Measurements from ENCODE around the gene CBL. TPM values are rescaled to one million over a fixed set of nuclear protein-coding genes. Genes with fewer than 3 reads are reported as not detected.
A peak's percentile ranks its signal among the peaks of the same experiment; 100 is the strongest.

CBL gene
- total RNA-seq, 2 experiments from 2014 or later = 21.4 TPM

DNA sequence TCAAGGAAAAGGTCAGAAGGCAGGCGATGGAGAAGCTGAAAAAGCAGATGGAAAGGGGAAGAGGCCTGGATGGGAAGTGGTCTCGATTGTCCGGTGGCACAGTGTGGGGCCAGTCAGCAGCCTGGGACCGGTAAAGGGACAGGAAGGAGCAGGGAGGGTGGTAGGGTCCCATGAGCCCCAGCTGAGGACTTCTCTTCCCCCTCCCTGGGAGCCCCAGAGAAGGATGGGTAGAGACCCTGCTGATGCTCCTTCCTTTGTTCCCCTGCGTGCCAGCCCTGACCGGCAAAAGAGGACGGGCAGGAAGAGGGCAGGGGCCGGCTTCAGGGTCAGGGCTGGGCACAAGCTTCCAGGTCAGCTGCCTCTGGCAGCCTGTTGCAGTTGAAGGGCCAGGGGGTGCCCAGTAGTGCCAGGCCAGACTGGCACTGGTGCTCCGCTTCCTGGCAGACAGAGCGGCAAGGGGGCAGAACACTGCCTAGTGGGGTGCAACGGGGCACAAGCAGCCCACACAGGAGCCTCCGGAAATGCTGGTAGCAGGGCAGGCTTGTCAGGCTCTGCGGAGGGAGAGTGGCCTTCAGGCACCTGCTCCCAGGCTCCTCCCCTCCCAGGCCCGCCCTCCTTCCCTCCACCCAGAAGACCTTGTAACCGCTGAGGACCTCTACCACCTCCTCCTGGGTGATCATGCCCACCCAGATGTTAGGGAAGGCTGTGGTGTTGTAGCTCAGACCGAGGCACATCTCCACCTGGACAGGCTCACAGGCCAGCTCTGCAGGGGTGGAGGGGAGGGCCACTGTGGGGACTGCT, 135.3 kb downstream of the CBL start:
- Mint-ChIP-seq H3K4me3 (no peak overlapping the region), H3K4me1 (peaks cover 14% of the 10 kb centered on the region), H3K36me3 (peaks cover 8% of the 10 kb centered on the region), H3K9me3 (no peaks in the 10 kb centered on the region), H3K27ac (no peak overlapping the region), H3K27me3 (peaks cover 37% of the 10 kb centered on the region)
- DNase-seq = no peak

GRCh38 chr11:119342023-119342300, 135.8 kb downstream of the CBL start:
- H3K4me3 Mint-ChIP-seq = no peak overlapping the region

GRCh38 chr11:119342362-119343130, 136.4 kb downstream of the CBL start:
- Mint-ChIP-seq H3K4me3 (no peak overlapping the region), H3K27ac (no peak overlapping the region), H3K36me3 (peaks cover 7% of the 10 kb centered on the region), H3K4me1 (peaks cover 12% of the 10 kb centered on the region), H3K9me3 (no peaks in the 10 kb centered on the region), H3K27me3 (peaks cover 37% of the 10 kb centered on the region)
- no peak for DNase-seq

More at GRCh38 chr11:119342023-119342300, 135.8 kb downstream of the CBL start:
- Mint-ChIP-seq H3K27ac (no peak overlapping the region), H3K9me3 (no peaks in the 10 kb centered on the region), H3K36me3 (peaks cover 7% of the 10 kb centered on the region), H3K4me1 (peaks cover 12% of the 10 kb centered on the region), H3K27me3 (peaks cover 37% of the 10 kb centered on the region)
- DNase-seq = no peak

DNA sequence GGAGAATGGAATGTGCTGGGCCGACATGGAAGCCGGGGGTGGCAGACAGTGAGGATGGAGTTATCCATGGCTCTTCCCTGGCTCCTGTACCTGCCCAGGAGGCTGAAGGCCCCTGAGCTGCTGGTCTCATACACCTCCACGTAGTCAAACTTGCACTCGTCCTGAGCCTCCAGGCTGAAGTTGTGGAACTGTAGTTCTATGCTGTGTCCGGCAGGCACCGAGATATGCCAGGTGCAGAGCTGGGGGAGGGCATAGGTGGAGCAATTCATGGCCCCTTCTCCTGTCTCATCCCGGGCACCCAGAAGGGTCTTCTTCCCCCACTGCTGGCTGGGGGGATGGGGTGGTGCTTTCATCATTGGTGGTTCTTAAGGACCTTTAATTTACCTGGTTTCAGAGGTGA, 137.6 kb downstream of the CBL start:
- Mint-ChIP-seq H3K27ac (no peak overlapping the region), H3K27me3 (peaks cover 32% of the 10 kb centered on the region), H3K4me1 (peaks cover 6% of the 10 kb centered on the region), H3K4me3 (no peak overlapping the region), H3K9me3 (no peaks in the 10 kb centered on the region), H3K36me3 (peaks cover 3% of the 10 kb centered on the region)
- DNase-seq = no peak

GRCh38 chr11:119344291-119345010, 138.3 kb downstream of the CBL start:
- H3K27me3 Mint-ChIP-seq = peaks cover 24% of the 10 kb centered on the region
- H3K9me3 Mint-ChIP-seq = no peaks in the 10 kb centered on the region
- H3K4me3 Mint-ChIP-seq = no peak overlapping the region

GRCh38 chr11:119345685-119346084, 139.5 kb downstream of the CBL start:
- Mint-ChIP-seq H3K27me3 (peaks cover 21% of the 10 kb centered on the region), H3K36me3 (no peaks in the 10 kb centered on the region), H3K27ac (no peak overlapping the region), H3K4me1 (peaks cover 7% of the 10 kb centered on the region), H3K4me3 (no peak overlapping the region), H3K9me3 (no peaks in the 10 kb centered on the region)
- no peak for DNase-seq

More at GRCh38 chr11:119344291-119345010, 138.3 kb downstream of the CBL start:
- Mint-ChIP-seq H3K36me3 (no peaks in the 10 kb centered on the region), H3K27ac (no peak overlapping the region), H3K4me1 (peaks cover 4% of the 10 kb centered on the region)
- DNase-seq = no peak

- Mint-ChIP-seq H3K9me3 (no peaks in the 10 kb centered on the region), H3K36me3 (no peaks in the 10 kb centered on the region), H3K4me1 (peaks cover 3% of the 10 kb centered on the region), H3K4me3 (no peak within 1 kb of the TSS), H3K27ac (no peak within 1 kb of the TSS), H3K27me3 (peaks cover 20% of the 10 kb centered on the region)
- DNase-seq = no peak
These were observed 140.5 kb downstream of the CBL start, which contains the start of gene MFRP for GRCh38 chr11:119346605-119347004. Gene MFRP (minus strand): TSS chr11:119346705. CDS start chr11:119346513, 192 bp downstream.

GRCh38 chr11:119347242-119347641, 141.1 kb downstream of the CBL start:
- DNase-seq = no peak
- H3K36me3 Mint-ChIP-seq = no peaks in the 10 kb centered on the region
- no peak overlapping the region for H3K27ac Mint-ChIP-seq
- peaks cover 3% of the 10 kb centered on the region for H3K4me1 Mint-ChIP-seq
- peaks cover 21% of the 10 kb centered on the region for H3K27me3 Mint-ChIP-seq
- no peak overlapping the region for H3K4me3 Mint-ChIP-seq
- no peaks in the 10 kb centered on the region for H3K9me3 Mint-ChIP-seq

DNA sequence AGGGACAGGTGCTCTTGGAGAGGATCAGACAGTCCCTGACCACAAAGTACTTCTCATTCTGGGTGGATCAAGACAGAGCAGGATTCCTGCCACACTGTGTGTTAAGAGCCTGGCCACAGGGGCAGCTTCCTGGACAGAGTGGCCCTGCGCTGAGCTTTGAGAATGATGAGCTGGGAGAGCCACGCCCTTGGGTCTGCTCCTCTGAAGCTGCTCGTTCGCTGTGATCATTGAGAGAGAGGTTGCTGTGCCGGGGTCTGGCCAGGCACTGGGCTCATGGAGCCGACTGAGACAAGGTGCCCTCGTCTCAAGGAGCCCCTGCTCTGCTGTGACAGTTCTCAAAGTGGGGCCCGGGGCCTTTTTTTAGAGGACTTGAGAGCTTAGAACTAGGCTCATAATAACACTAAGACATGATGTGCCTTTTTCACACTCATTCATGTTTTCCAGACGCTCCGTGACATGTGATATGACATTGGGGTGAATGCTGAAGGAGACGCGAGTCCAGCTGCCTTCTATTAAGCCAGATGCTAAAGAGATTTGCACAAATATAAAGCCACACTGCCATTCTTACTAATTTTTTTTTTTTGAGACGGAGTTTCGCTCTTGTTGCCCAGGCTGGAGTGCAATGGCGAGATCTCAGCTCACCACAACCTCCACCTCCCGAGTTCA, 141.9 kb downstream of the CBL start:
- Mint-ChIP-seq H3K4me3 (no peak overlapping the region), H3K4me1 (peaks cover 3% of the 10 kb centered on the region), H3K27me3 (peaks cover 19% of the 10 kb centered on the region), H3K36me3 (no peaks in the 10 kb centered on the region), H3K9me3 (no peaks in the 10 kb centered on the region), H3K27ac (no peak overlapping the region)
- DNase-seq = no peak

DNA sequence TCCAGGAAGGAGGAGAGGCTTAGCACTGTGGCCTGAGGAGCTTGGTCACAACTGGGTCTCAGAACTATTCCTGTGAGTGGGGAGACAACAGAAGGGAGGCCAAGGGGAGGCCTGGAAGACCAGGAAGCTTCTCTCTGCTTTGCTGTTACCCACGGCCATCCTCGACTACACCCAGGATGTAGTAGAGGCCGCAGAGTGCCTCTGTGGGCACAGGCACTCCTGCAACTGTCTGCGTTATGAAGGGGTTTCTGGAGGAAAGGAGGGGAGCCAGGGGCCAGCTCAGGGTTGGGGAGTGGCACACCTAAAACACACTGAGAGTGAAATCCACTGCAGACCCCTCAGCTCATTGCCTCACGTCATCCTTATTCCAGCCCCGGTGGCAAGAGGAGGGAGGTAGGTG, 144.2 kb downstream of the CBL start:
- Mint-ChIP-seq H3K9me3 (no peaks in the 10 kb centered on the region), H3K4me3 (no peak overlapping the region), H3K27me3 (peaks cover 27% of the 10 kb centered on the region), H3K36me3 (no peaks in the 10 kb centered on the region), H3K4me1 (peaks cover 3% of the 10 kb centered on the region), H3K27ac (no peak overlapping the region)
- DNase-seq = no peak

DNA sequence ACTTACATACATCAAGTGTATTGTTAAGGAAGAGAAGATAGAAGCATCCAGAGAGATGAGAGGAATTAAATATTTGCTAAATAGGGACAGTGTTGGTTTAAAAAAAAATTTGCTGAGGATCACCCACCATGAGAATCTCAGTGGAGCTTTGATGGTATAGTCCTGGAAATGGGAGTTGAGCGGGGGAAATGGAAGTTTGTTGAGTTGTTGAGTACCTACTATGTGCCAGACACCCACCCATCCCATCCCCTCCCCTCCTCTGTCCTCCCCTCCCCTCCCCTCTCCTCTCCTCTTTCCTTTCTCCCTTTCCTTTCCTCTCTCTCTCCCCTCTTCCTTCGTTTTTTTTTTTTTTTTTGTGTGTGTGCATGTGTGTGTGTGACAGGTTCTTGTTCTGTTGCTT, 145.1 kb downstream of the CBL start:
- DNase-seq = no peak
- Mint-ChIP-seq H3K4me1 (peaks cover 3% of the 10 kb centered on the region), H3K27ac (no peak overlapping the region), H3K9me3 (no peaks in the 10 kb centered on the region), H3K27me3 (peaks cover 35% of the 10 kb centered on the region), H3K36me3 (no peaks in the 10 kb centered on the region), H3K4me3 (no peak overlapping the region)

DNA sequence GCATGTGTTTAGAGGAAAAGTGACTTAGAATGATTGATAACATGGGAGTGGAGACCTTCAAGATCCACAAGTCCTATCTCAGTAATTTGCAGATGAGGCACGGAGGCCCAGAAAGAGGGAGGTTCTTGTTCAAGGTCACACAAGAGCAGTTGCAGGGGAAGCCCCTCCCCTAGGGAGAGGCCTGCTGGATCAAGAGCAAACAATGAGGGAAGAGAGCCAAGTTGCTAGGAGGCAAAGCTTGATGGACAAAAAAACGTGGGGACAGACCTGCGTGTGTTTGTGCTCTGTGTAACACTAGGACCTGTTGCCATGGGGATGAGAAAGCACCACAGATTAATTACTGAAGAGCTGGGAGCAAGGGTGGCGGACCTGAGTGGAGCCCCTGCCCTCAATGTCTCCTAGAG, 146.7 kb downstream of the CBL start:
- no peaks in the 10 kb centered on the region for H3K9me3 Mint-ChIP-seq
- no peak for DNase-seq
- no peak overlapping the region for H3K27ac Mint-ChIP-seq
- peaks cover 45% of the 10 kb centered on the region for H3K27me3 Mint-ChIP-seq
- H3K36me3 Mint-ChIP-seq = no peaks in the 10 kb centered on the region
- H3K4me1 Mint-ChIP-seq = peaks cover 6% of the 10 kb centered on the region
- H3K4me3 Mint-ChIP-seq = no peak overlapping the region

- no peak overlapping the region for H3K27ac Mint-ChIP-seq
- peaks cover 46% of the 10 kb centered on the region for H3K27me3 Mint-ChIP-seq
- H3K36me3 Mint-ChIP-seq = no peaks in the 10 kb centered on the region
- no peaks in the 10 kb centered on the region for H3K9me3 Mint-ChIP-seq
- DNase-seq = no peak
- no peak overlapping the region for H3K4me3 Mint-ChIP-seq
- H3K4me1 Mint-ChIP-seq = peaks cover 3% of the 10 kb centered on the region
These were observed 149.1 kb downstream of the CBL start for GRCh38 chr11:119355091-119355843.

DNA sequence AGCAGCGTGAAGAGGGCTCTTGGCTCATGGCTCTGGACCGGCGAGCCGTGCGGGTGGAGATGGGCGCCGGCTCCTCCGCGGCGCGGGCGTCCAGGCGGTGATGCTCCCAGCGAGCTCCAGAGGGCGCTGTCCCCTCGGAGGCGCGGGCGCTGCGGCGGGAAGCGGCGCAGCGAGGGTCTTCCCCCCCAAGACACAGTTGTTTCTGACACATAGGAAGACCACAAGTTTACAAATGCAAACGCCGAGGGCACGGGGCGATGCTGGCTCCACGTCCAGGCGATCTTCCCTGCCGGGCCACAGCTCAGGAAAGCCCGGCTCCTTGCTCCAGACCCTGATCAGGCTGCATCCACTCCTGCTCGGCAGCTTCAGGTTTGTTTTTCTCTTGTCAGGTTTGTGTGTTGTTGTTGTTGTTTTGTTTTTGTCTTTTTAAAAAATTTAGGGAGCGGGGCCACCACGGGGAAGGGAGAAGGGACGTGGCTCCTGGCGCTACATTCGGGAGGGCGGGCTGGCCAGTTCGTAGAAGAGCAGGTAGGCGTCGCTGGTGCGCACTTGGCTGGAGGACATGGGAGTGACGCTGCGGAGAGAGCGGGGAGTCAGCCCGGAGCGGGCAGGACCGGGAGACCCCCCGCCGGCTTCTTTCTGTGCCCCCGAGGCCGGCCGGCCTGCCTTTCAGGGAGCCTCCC, 150.4 kb downstream of the CBL start:
- Mint-ChIP-seq H3K27me3 (peaks cover 40% of the 10 kb centered on the region), H3K4me1 (peaks cover 3% of the 10 kb centered on the region), H3K27ac (peak overlapping the region; percentile 49), H3K9me3 (no peaks in the 10 kb centered on the region), H3K4me3 (peak overlapping the region; percentile 85), H3K36me3 (no peaks in the 10 kb centered on the region)
- DNase-seq = peak; percentile 74
